Ovary (tissue), 9 donors: ENCODE results near the gene TTC7B. TPM values are rescaled to one million over a fixed set of nuclear protein-coding genes. Genes with fewer than 3 reads are reported as not detected.

Experiments used
- DNase-seq, 5 donors: peaks; one replicate each; pipeline ENCODE4 v3.0.0-alpha.2; 2019 to 2020
- H3K27ac ChIP-seq, 2 donors: fragments of 200-600 bp; one replicate each; pipeline versions ENCODE4 v1.5.1 to v1.8.0; 2019 to 2022
- H3K27me3 ChIP-seq: fragments of 200-600 bp; one replicate; pipeline ENCODE4 v1.8.0; 2022
- H3K36me3 ChIP-seq: fragments of 200-600 bp; sonication (generic); one replicate; pipeline ENCODE4 v1.5.1; 2019
- H3K4me1 ChIP-seq: one replicate; pipeline ENCODE4 v1.8.1; 2013; ENCODE audit warnings: mild to moderate bottlenecking, moderate library complexity; ENCODE audit not compliant: insufficient read depth
- H3K4me3 ChIP-seq: fragments of 200-600 bp; sonication (generic); one replicate; pipeline ENCODE4 v1.5.1; 2017
- H3K9me3 ChIP-seq, 2 donors: fragments of 200-600 bp in 1 of 2; sonication (generic) in 1 of 2; one replicate each; pipeline versions ENCODE4 v1.5.1 to v1.8.1; 2013 to 2019; ENCODE audit warnings: mild to moderate bottlenecking in 1 of 2, moderate library complexity in 1 of 2
- CTCF ChIP-seq, 3 donors: fragments of 450-650 bp in 2 of 3; fragments of 200-600 bp in 1 of 3; IDR thresholded peaks; one replicate each; pipeline versions ENCODE4 v1.5.1 to v1.8.0; 2016 to 2022; ENCODE audit warnings: antibody characterized with exemption in 3 of 3, mild to moderate bottlenecking in 1 of 3
- EP300 ChIP-seq: sonication (generic); formaldehyde crosslinking; IDR thresholded peaks from one replicate; pipeline ENCODE4 v1.6.1; 2017; ENCODE audit warnings: antibody characterized with exemption
- POLR2A ChIP-seq: fragments of 450-650 bp; IDR thresholded peaks from one replicate; pipeline ENCODE4 v1.6.1; 2017; ENCODE audit warnings: antibody characterized with exemption, mild to moderate bottlenecking, moderate library complexity
- WGBS, 3 donors: extraction: QIAGEN DNeasy Blood & Tissue Kit in 1 of 3; methylation state at CpG; one replicate each; pipeline versions ENCODE4 v1.1.5 to v1.1.7; 2013 to 2017; 5-methylcytosine and 5-hydroxymethylcytosine counted together
- intact Hi-C, 4 donors: fragments of 100-400 bp; cut with DNase I; formaldehyde crosslinking; loops; one replicate each; pipeline versions ENCODE4 v1.11.0 to v1.15.1; 2022 to 2023
- polyA plus RNA-seq, 2 donors: library from polyadenylated mRNA; stranded (reverse); fragments of 200-250 nt in 1 of 2; fragments of 350-450 nt in 1 of 2; fragmentation: Illumina TruSeq in 1 of 2; extraction: RNeasy Lipid Tissue Mini Kit (QIAGEN cat#74804) in 1 of 2; gene quantifications; one replicate each; pipeline ENCODE4 v1.2.3, GENCODE V29; 2013 to 2014
- total RNA-seq, 7 donors: library from RNA; depleted of rRNA in 2 of 7; stranded (reverse); fragments of >200 nt in 2 of 7; fragmentation: NEBNext Ultra II Directional in 3 of 7; extraction: Animal tissue kit (Norgen Biotek cat#: 25700) in 3 of 7; gene quantifications; one replicate each; pipeline versions ENCODE4 v1.1.0 to v1.2.4, GENCODE V29; 2016 to 2023
- donor health status: DM: no; HTN: no; CAD: no; lungs with moderate emphysema.
- donor health status: DM: no; HTN: no; CAD: no.
- donor health status: Bipolar disorder and iron deficiency.
- donor health status: DM: yes; HTN: yes; CAD: no.
- donor health status: DM: no; HTN: no; CAD: no.
- donor health status: DM: yes; HTN: yes; CAD: no.

The TTC7B gene
- total and polyA plus RNA-seq, 9 donors: 18.2 to 39.5 (median 34.2) TPM

GRCh38 chr14:90691627-90692026 lies 124.6 kb downstream of the TTC7B start:
- intact Hi-C loops: no loop called here
- 97 to 99% (median 99%) methylated on average over 2 of the region's 2 CpGs for WGBS, 3 donors
- no peak for DNase-seq

DNA sequence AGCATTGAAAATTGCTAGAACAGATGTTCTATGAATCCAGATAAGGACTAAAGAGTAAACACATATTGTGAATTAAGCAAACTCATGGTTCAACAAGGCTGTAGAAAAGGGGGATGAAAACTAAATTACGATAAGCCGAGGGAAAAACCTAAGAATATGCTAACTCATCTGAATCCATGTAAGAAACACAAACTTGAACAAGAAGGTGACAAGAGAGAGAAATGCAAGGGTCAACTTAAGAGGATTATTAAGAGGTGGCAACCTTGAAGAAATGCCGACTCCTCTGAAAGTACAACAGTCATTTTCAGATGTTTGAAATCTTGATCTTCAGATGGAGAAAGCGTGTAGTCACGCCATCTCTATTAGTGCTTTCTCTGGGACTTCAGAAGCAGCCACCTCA lies 128.6 kb downstream of the TTC7B start:
- no peaks in the 10 kb centered on the region for H3K27me3 ChIP-seq
- H3K9me3 ChIP-seq: no peaks in the 10 kb centered on the region
- H3K4me1 ChIP-seq: no peaks in the 10 kb centered on the region
- DNase-seq: no peak
- no peaks in the 10 kb centered on the region for H3K36me3 ChIP-seq
- H3K27ac ChIP-seq: no peak overlapping the region
- TF ChIP-seq POLR2A (no peak), EP300 (no peak), CTCF (IDR thresholded peaks at IDR 0.05) (no peak)
- WGBS, 3 donors: 89 to 92% (median 90%) methylated on average over 5 of the region's 5 CpGs
- no peak overlapping the region for H3K4me3 ChIP-seq
- intact Hi-C loops: no loop called here

More at GRCh38 chr14:90691627-90692026, 124.6 kb downstream of the TTC7B start:
- TF ChIP-seq EP300 (no peak), CTCF (IDR thresholded peaks at IDR 0.05) (no peak), POLR2A (no peak)
- no peak overlapping the region for H3K27ac ChIP-seq
- H3K36me3 ChIP-seq: no peaks in the 10 kb centered on the region
- H3K27me3 ChIP-seq: no peaks in the 10 kb centered on the region
- H3K4me1 ChIP-seq: no peaks in the 10 kb centered on the region
- H3K4me3 ChIP-seq: no peak overlapping the region
- no peaks in the 10 kb centered on the region for H3K9me3 ChIP-seq

DNA sequence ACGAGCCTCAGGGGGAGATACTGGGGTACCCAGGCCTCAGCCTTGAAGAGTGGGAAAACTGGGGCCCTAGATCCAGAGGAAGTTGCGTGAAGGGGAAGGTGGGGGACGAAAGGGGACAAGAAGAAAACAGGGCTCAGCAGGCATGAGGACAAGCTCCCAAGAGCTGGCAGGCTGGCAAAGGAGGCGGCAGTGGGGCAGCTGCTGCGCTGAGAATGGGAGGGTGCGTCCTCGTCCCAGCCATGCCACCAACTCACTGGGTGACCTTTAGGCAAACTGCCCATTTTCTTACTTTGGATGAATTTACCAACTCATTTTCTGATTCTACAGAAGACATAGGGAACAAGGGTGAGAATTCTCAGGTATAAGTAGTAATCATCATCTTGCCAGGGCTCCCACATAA lies 133.6 kb downstream of the TTC7B start:
- TF ChIP-seq POLR2A (no peak), EP300 (no peak), CTCF (IDR thresholded peaks at IDR 0.05) (no peak)

GRCh38 chr14:90681929-90682328 lies 134.3 kb downstream of the TTC7B start:
- Histone ChIP-seq H3K27me3 (no peaks in the 10 kb centered on the region), H3K4me1 (no peaks in the 10 kb centered on the region), H3K4me3 (no peak overlapping the region), H3K36me3 (no peaks in the 10 kb centered on the region), H3K27ac (no peak overlapping the region), H3K9me3 (no peaks in the 10 kb centered on the region)
- no peak for DNase-seq
- no peak for TF ChIP-seq POLR2A
- TF ChIP-seq CTCF (IDR thresholded peaks at IDR 0.05): no peak
- TF ChIP-seq EP300: no peak
- 92 to 95% (median 93%) methylated on average over 3 of the region's 3 CpGs for WGBS, 3 donors
- intact Hi-C loops: no loop called here

More for the DNA sequence above, 133.6 kb downstream of the TTC7B start:
- intact Hi-C loops: no loop called here
- no peaks in the 10 kb centered on the region for H3K4me1 ChIP-seq
- H3K4me3 ChIP-seq: no peak overlapping the region
- H3K9me3 ChIP-seq: no peaks in the 10 kb centered on the region
- no peaks in the 10 kb centered on the region for H3K36me3 ChIP-seq
- no peak overlapping the region for H3K27ac ChIP-seq
- H3K27me3 ChIP-seq: no peaks in the 10 kb centered on the region
- DNase-seq: no peak
- WGBS, 3 donors: 95 to 98% (median 97%) methylated on average over 7 of the region's 7 CpGs
